Vagina (tissue), 2 donors: ENCODE data around the gene GLT8D2.

Experiments used
- CTCF ChIP-seq, 3 experiments: fragments of 450-650 bp in 2 of 3; fragments of 200-600 bp in 1 of 3; sonication (generic) in 1 of 3; IDR thresholded peaks; one replicate each; pipeline ENCODE4 v1.5.1; 2017 to 2019; ENCODE audit warnings: antibody characterized with exemption in 3 of 3, mild to moderate bottlenecking in 2 of 3, moderate library complexity in 2 of 3
- POLR2A ChIP-seq, 2 donors: fragments of 450-650 bp; IDR thresholded peaks; one replicate each; pipeline ENCODE4 v1.6.1; 2017; ENCODE audit warnings: antibody characterized with exemption in 2 of 2, mild to moderate bottlenecking in 2 of 2, moderate library complexity in 2 of 2
- POLR2AphosphoS5 ChIP-seq, 2 donors: sonication (generic); formaldehyde crosslinking; IDR thresholded peaks; one replicate each; pipeline ENCODE4 v1.9.0; 2017; ENCODE audit warnings: antibody characterized with exemption in 2 of 2, mild to moderate bottlenecking in 2 of 2, low read depth in 1 of 2; ENCODE audit not compliant: insufficient read depth in 1 of 2

DNA sequence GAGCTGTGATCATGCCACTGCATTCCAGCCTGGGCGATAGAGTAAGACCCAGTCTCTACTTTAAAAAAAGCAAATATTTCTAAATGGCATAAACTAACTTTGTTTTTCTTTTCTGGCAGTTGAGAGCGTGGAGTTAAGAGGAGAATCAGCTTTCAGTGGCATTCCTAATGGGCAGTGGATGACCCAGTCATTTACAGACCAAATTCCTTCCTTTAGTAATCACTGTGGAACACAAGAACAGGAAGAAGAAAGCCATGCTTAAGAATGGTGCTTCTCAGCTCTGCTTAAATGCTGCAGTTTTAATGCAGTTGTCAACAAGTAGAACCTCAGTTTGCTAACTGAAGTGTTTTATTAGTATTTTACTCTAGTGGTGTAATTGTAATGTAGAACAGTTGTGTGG is 63.2 kb downstream of the GLT8D2 start:
- TF ChIP-seq CTCF (IDR thresholded peaks at IDR 0.05), result no peak
- no peak for TF ChIP-seq POLR2AphosphoS5 (IDR thresholded peaks at IDR 0.05; ENCODE audit: insufficient read depth in 1 of 2, low read depth in 1 of 2)
- no peak for TF ChIP-seq POLR2A (IDR thresholded peaks at IDR 0.05)
